Measurements from ENCODE around the gene CMKLR1. TPM values are rescaled to one million over a fixed set of nuclear protein-coding genes. Genes with fewer than 3 reads are reported as not detected.

CMKLR1 gene
- polyA plus RNA-seq, 1 of the 3 experiments (the other 2 are of a cell fraction): 0.15 TPM

DNA sequence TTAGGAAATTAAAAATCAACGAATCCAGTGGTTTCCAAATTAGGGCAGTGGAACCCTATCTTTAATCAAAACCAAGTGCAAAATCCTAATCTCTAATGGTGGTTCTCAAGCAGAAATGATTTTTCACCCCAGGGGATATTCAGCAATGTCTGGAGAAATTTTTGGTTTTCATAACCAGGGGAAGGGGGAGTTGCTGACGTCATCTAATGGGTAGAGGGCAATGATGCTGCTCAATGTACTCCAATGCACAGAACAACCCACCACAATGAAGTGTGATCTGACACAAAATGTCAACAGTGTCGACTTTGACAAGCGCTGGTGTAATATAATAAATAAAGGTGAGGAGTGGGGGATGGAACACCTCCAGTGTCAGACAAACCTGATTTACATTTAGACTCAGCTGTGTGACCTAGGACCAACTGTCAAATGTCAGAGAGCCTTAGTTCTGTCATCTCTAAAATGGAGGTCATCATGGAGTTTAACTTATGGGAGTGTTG lies 81.5 kb downstream of the CMKLR1 start:
- Histone ChIP-seq H3K4me3 (ENCODE audit: low read depth in 2 of 2, low read length in 1 of 2) (no peak overlapping the region), H3K36me3 (replicated peaks in 1 of 2; ENCODE audit: control insufficient read depth in 1 of 2, insufficient read depth in 2 of 2, low read length in 1 of 2) (no peaks in the 10 kb centered on the region), H3K9me3 (peaks cover 12% of the 10 kb centered on the region; the same call in 1 of the 2 replicates), H3K9me2 (no peaks in the 10 kb centered on the region), H3F3A (replicated peaks; ENCODE audit: insufficient read depth) (no peaks in the 10 kb centered on the region), H3K79me2 (ENCODE audit: insufficient read depth) (no peaks in the 10 kb centered on the region), H3K27ac (ENCODE audit: low read depth in 2 of 2, low read length in 1 of 2) (no peak overlapping the region), H3K4me2 (no peak overlapping the region), H3K4me1 (ENCODE audit: control insufficient read depth in 1 of 2, insufficient read depth in 2 of 2, low read depth in 1 of 2, low read length in 1 of 2) (peaks cover 0 to 18% of the 10 kb centered on the region in 2 experiments; a peak in 1 of 4 replicates), H3K27me3 (ENCODE audit: insufficient read depth) (no peaks in the 10 kb centered on the region), H4K20me1 (ENCODE audit: insufficient read depth) (no peaks in the 10 kb centered on the region), H2AFZ (ENCODE audit: low read depth) (no peak overlapping the region), H3K9ac (no peak overlapping the region)
- ChIA-PET CTCF (interaction anchor here (1.2 kb wide), 1 partner anchor 19 kb away, joined by 3 read pairs; no protein-coding TSS in a partner anchor), POLR2A (no interaction called here)
- no peak for DNase-seq
- TF ChIP-seq GATA2 (CRISPR knock-in tag; IDR thresholded peaks at IDR 0.05): no peak
- TF ChIP-seq CHD2 (IDR thresholded peaks at IDR 0.05; ENCODE audit: low read length, partially characterized antibody): no peak
- TF ChIP-seq, protein P1, sequence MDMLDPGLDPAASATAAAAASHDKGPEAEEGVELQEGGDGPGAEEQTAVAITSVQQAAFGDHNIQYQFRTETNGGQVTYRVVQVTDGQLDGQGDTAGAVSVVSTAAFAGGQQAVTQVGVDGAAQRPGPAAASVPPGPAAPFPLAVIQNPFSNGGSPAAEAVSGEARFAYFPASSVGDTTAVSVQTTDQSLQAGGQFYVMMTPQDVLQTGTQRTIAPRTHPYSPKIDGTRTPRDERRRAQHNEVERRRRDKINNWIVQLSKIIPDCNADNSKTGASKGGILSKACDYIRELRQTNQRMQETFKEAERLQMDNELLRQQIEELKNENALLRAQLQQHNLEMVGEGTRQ (IDR thresholded peaks at IDR 0.05; ENCODE audit: borderline replicate concordance, low read depth, low read length): no peak
- no peak for TF ChIP-seq EZH2phosphoT487 (IDR thresholded peaks at IDR 0.05; ENCODE audit: borderline replicate concordance, low read depth)
- TF ChIP-seq, protein P2, sequence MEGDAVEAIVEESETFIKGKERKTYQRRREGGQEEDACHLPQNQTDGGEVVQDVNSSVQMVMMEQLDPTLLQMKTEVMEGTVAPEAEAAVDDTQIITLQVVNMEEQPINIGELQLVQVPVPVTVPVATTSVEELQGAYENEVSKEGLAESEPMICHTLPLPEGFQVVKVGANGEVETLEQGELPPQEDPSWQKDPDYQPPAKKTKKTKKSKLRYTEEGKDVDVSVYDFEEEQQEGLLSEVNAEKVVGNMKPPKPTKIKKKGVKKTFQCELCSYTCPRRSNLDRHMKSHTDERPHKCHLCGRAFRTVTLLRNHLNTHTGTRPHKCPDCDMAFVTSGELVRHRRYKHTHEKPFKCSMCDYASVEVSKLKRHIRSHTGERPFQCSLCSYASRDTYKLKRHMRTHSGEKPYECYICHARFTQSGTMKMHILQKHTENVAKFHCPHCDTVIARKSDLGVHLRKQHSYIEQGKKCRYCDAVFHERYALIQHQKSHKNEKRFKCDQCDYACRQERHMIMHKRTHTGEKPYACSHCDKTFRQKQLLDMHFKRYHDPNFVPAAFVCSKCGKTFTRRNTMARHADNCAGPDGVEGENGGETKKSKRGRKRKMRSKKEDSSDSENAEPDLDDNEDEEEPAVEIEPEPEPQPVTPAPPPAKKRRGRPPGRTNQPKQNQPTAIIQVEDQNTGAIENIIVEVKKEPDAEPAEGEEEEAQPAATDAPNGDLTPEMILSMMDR (IDR thresholded peaks at IDR 0.05): no peak
- TF ChIP-seq TAF1 (IDR thresholded peaks at IDR 0.05; ENCODE audit: borderline replicate concordance, low read depth, low read length): no peak
- no peak for TF ChIP-seq YY1 (IDR thresholded peaks at IDR 0.05; ENCODE audit: low read depth)
- TF ChIP-seq TEAD4 (IDR thresholded peaks at IDR 0.05; ENCODE audit: borderline replicate concordance, insufficient read depth): no peak
- 30% methylated on average over 4 of the region's 4 CpGs for whole genome bisulfite sequencing (ENCODE audit: low lambda C conversion rate)

DNA sequence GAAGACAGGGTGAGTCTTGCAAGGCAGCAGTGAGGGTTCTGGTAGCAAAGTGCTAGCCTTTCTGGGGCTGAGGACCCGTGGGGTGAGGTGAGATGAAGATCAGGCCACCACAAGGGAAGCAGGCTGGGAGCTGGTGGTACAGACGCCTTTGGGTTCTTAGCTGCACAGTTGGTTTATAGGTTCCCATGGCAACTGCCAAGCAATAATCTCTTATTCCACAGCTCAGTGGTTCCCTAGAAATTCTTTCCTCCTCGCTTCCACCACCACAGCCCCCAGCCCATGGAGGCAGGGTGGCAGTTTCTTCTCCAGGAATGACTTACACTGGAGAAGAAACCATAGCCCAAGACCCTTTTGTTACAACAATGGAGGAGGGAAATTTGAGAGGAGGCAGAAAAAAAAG lies 82.1 kb downstream of the CMKLR1 start:
- Histone ChIP-seq H3F3A (replicated peaks; ENCODE audit: insufficient read depth) (no peaks in the 10 kb centered on the region), H3K79me2 (ENCODE audit: insufficient read depth) (no peaks in the 10 kb centered on the region), H3K27ac (ENCODE audit: low read depth in 2 of 2, low read length in 1 of 2) (no peak overlapping the region; a peak in 1 of 4 replicates), H3K4me1 (ENCODE audit: control insufficient read depth in 1 of 2, insufficient read depth in 2 of 2, low read depth in 1 of 2, low read length in 1 of 2) (peaks cover 0 to 20% of the 10 kb centered on the region in 2 experiments; a peak in 1 of 4 replicates), H4K20me1 (ENCODE audit: insufficient read depth) (no peaks in the 10 kb centered on the region), H3K9ac (no peak overlapping the region), H3K9me3 (peaks cover 12% of the 10 kb centered on the region; the same call in 1 of the 2 replicates), H3K27me3 (ENCODE audit: insufficient read depth) (no peaks in the 10 kb centered on the region), H3K9me2 (no peaks in the 10 kb centered on the region), H3K4me3 (ENCODE audit: low read depth in 2 of 2, low read length in 1 of 2) (no peak overlapping the region), H3K4me2 (no peak overlapping the region), H3K36me3 (replicated peaks in 1 of 2; ENCODE audit: control insufficient read depth in 1 of 2, insufficient read depth in 2 of 2, low read length in 1 of 2) (no peaks in the 10 kb centered on the region), H2AFZ (ENCODE audit: low read depth) (no peak overlapping the region)
- 13% methylated on average over 3 of the region's 3 CpGs for WGBS (ENCODE audit: low lambda C conversion rate)
- no peak for TF ChIP-seq NFIC (IDR thresholded peaks at IDR 0.05; ENCODE audit: borderline replicate concordance)
- TF ChIP-seq MXI1 (IDR thresholded peaks at IDR 0.05; ENCODE audit: low read depth, low read length): no peak
- TF ChIP-seq POLR2AphosphoS5 (IDR thresholded peaks at IDR 0.05; ENCODE audit: low read depth, low read length): no peak
- TF ChIP-seq, protein P3, sequence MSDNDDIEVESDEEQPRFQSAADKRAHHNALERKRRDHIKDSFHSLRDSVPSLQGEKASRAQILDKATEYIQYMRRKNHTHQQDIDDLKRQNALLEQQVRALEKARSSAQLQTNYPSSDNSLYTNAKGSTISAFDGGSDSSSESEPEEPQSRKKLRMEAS (IDR thresholded peaks at IDR 0.05; ENCODE audit: low read depth): no peak
- TF ChIP-seq, protein P4, sequence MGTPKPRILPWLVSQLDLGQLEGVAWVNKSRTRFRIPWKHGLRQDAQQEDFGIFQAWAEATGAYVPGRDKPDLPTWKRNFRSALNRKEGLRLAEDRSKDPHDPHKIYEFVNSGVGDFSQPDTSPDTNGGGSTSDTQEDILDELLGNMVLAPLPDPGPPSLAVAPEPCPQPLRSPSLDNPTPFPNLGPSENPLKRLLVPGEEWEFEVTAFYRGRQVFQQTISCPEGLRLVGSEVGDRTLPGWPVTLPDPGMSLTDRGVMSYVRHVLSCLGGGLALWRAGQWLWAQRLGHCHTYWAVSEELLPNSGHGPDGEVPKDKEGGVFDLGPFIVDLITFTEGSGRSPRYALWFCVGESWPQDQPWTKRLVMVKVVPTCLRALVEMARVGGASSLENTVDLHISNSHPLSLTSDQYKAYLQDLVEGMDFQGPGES (IDR thresholded peaks at IDR 0.05; ENCODE audit: low read depth, low read length): no peak
- no peak for TF ChIP-seq SIN3A (IDR thresholded peaks at IDR 0.05; ENCODE audit: borderline replicate concordance, low read depth, low read length)
- CTCF ChIA-PET: interaction anchor here (1.2 kb wide), 1 partner anchor 18 kb away, joined by 3 read pairs; no protein-coding TSS in a partner anchor
- POLR2A ChIA-PET: no interaction called here
- DNase-seq: no peak

Data from SK-N-SH (cell line).